ENCODE data around the gene DAAM2.

GRCh38 chr6:39929039-39929732, 137.0 kb downstream of the DAAM2 start:
- TF ChIP-seq CTCF (IDR thresholded peaks at IDR 0.05; ENCODE audit: low read depth, low read length, missing input control), result no peak
- no peak for TF ChIP-seq TAF1 (conservative IDR thresholded peaks at IDR 0.05)
- no peak for TF ChIP-seq RAD21 (IDR thresholded peaks at IDR 0.05)
- TF ChIP-seq GABPA (IDR thresholded peaks at IDR 0.05 in 1 of 2, conservative IDR thresholded peaks at IDR 0.05 in 1 of 2), result no peak
- no peak for TF ChIP-seq JUND (IDR thresholded peaks at IDR 0.05)
- no peak for TF ChIP-seq MAX (IDR thresholded peaks at IDR 0.05)
- no peak for TF ChIP-seq HNF4G (IDR thresholded peaks at IDR 0.05)
- no peak for TF ChIP-seq REST (IDR thresholded peaks at IDR 0.05)

Measured in liver (tissue), 3 donors.